Kidney (tissue), 14 donors: Measurements from ENCODE around the gene SETD3. TPM values are rescaled to one million over a fixed set of nuclear protein-coding genes. Genes with fewer than 3 reads are reported as not detected.

Experiments used
- DNase-seq, 5 donors: peaks; one replicate each; pipeline ENCODE4 v3.0.0-alpha.2; 2013 to 2020
- FAIRE-seq: peaks from 2 replicates; lab custom pipeline; 2012; peaks lifted over from hg19 to GRCh38; lab: Jason Lieb, UNC
- H3K27ac ChIP-seq, 2 donors: one replicate each; pipeline ENCODE4 v1.7.0; 2013; ENCODE audit warnings: low read depth in 2 of 2, low read length in 2 of 2, inconsistent platforms in 1 of 2
- H3K27me3 ChIP-seq: one replicate; pipeline ENCODE4 v1.7.1; 2013; ENCODE audit warnings: low read length, inconsistent platforms; ENCODE audit not compliant: control insufficient read depth, insufficient read depth
- H3K36me3 ChIP-seq, 3 donors: one replicate each; pipeline versions ENCODE4 v1.7.0 to v1.7.1; 2013; ENCODE audit warnings: low read length in 3 of 3, control low read depth in 1 of 3, inconsistent platforms in 1 of 3; ENCODE audit not compliant: insufficient read depth in 3 of 3, control insufficient read depth in 2 of 3
- H3K4me1 ChIP-seq, 3 donors: one replicate each; pipeline versions ENCODE4 v1.7.0 to v1.7.1; 2013; ENCODE audit warnings: low read length in 3 of 3, inconsistent platforms in 1 of 3, low read depth in 1 of 3; ENCODE audit not compliant: control insufficient read depth in 2 of 3, insufficient read depth in 2 of 3
- H3K4me3 ChIP-seq, 3 donors: one replicate each; pipeline versions ENCODE4 v1.7.0 to v1.8.1; 2013; ENCODE audit warnings: low read length in 3 of 3, control low read depth in 1 of 3, inconsistent platforms in 1 of 3
- H3K9ac ChIP-seq, 3 donors: one replicate each; pipeline versions ENCODE4 v1.7.0 to v1.7.1; 2013; ENCODE audit warnings: low read length in 3 of 3, control low read depth in 1 of 3, inconsistent platforms in 1 of 3
- H3K9me3 ChIP-seq, 3 donors: one replicate each; pipeline versions ENCODE4 v1.7.0 to v1.7.1; 2013; ENCODE audit warnings: low read length in 3 of 3, control low read depth in 1 of 3, inconsistent platforms in 1 of 3; ENCODE audit not compliant: control insufficient read depth in 2 of 3, insufficient read depth in 1 of 3
- CTCF ChIP-seq: IDR thresholded peaks from 3 replicates; pipeline ENCODE4 v1.5.1; 2012; ENCODE audit warnings: mild to moderate bottlenecking, moderate library complexity, borderline replicate concordance; ENCODE audit not compliant: insufficient read depth; ENCODE audit errors: extremely low read depth
- intact Hi-C: fragments of 100-400 bp; cut with DNase I; formaldehyde crosslinking; loops from one replicate; pipeline ENCODE4 v1.11.1; 2022
- polyA plus RNA-seq: library from polyadenylated mRNA; stranded (reverse); fragments of 350-450 nt; fragmentation: Illumina TruSeq; extraction: RNeasy Lipid Tissue Mini Kit (QIAGEN cat#74804); gene quantifications from one replicate; pipeline ENCODE4 v1.2.3, GENCODE V29; 2014; ENCODE audit warnings: low read depth, low replicate concordance; ENCODE audit not compliant: insufficient read depth
- total RNA-seq: library from RNA; stranded (reverse); fragmentation: NEBNext Ultra II Directional; extraction: Animal tissue kit (Norgen Biotek cat#: 25700); gene quantifications from one replicate; pipeline ENCODE4 v1.2.1, GENCODE V29; 2021
- donor health status: control.
- donor health status: control.
- donor health status: control.
- donor health status: control.
- donor health status: control.
- donor health status: DM: yes; HTN: yes; CAD: no.
- donor health status: Normal renal cell carcinoma (clear cell type).

The SETD3 gene
- total and polyA plus RNA-seq, 2 donors from 2014 or later: 74.0 to 85.6 TPM

- no peak for FAIRE-seq
- no peaks in the 10 kb centered on the region for H3K9me3 ChIP-seq
- peak in 1 of 5 donors; percentile 30 for DNase-seq
- H3K4me3 ChIP-seq: no peak overlapping the region
- no peak overlapping the region for H3K27ac ChIP-seq
- H3K36me3 ChIP-seq: no peaks in the 10 kb centered on the region
- intact Hi-C loops: loop anchor here (5.0 kb wide), 1 partner anchor 108 kb away; no protein-coding TSS in a partner anchor
- no peaks in the 10 kb centered on the region for H3K27me3 ChIP-seq
- H3K4me1 ChIP-seq: peaks cover 0 to 3% (median 0%) of the 10 kb centered on the region in 3 donors
- no peak for TF ChIP-seq CTCF
- H3K9ac ChIP-seq: no peak overlapping the region
Measured at GRCh38 chr14:99519347-99519881, 38.8 kb upstream of the SETD3 start.

- FAIRE-seq (no peak), DNase-seq (peak; percentile 71 to 91 (median 85))
- H3K9ac ChIP-seq: no peak overlapping the region
- H3K27me3 ChIP-seq: no peaks in the 10 kb centered on the region
- TF ChIP-seq CTCF: peak; percentile 96
- no peaks in the 10 kb centered on the region for H3K4me1 ChIP-seq
- no peaks in the 10 kb centered on the region for H3K36me3 ChIP-seq
- intact Hi-C loops: loop anchor here (5.0 kb wide), 1 partner anchor 109 kb away; no protein-coding TSS in a partner anchor
- H3K4me3 ChIP-seq: no peak overlapping the region
- H3K27ac ChIP-seq: no peak overlapping the region
- no peaks in the 10 kb centered on the region for H3K9me3 ChIP-seq
Measured at GRCh38 chr14:99518441-99519346, 38.0 kb upstream of the SETD3 start.

- H3K27me3 ChIP-seq: no peaks in the 10 kb centered on the region
- intact Hi-C loops: loop anchor here (5.0 kb wide), 1 partner anchor 109 kb away; no protein-coding TSS in a partner anchor
- FAIRE-seq (no peak), DNase-seq (peak in 2 of 5 donors; percentile 49 to 62)
- H3K4me3 ChIP-seq: no peak overlapping the region
- H3K36me3 ChIP-seq: no peaks in the 10 kb centered on the region
- H3K9me3 ChIP-seq: no peaks in the 10 kb centered on the region
- H3K4me1 ChIP-seq: no peaks in the 10 kb centered on the region
- no peak overlapping the region for H3K27ac ChIP-seq
- no peak overlapping the region for H3K9ac ChIP-seq
- TF ChIP-seq CTCF: no peak
Measured at GRCh38 chr14:99517643-99518381, 37.2 kb upstream of the SETD3 start.
